K562 (cell line): Measurements from ENCODE around the gene SLC24A3. TPM values are rescaled to one million over a fixed set of nuclear protein-coding genes. Genes with fewer than 3 reads are reported as not detected.

Experiments
- ATAC-seq: fragments of 200-7000 bp; cut with Tn5 transposase; 3 replicates; pipeline ENCODE4 v1.9.1; 2020; ENCODE audit warnings: moderate library complexity
- BruUV-seq: library from RNA; stranded (reverse); fragments of 400-500 nt; replicated peaks from 2 replicates; lab custom pipeline; 2021; lab: Mats Ljungman, UMichigan
- CTCF ChIA-PET: fragments of 300-600 bp; formaldehyde crosslinking; extraction: SDS; loops from one replicate; lab custom pipeline; 2021; ENCODE audit warnings: low intra/inter-chr PET ratio; lab: Yijun Ruan, JAX
- POLR2A ChIA-PET: fragments of 300-600, 350-650 bp; sonication (Branson Sonifier 250); formaldehyde crosslinking; extraction: SDS; loops from one replicate; lab custom pipeline; 2021; ENCODE audit warnings: antibody characterized with exemption, inconsistent platforms; lab: Yijun Ruan, JAX
- DNase-seq, 4 experiments: peaks; one replicate each; pipeline versions ENCODE4 v3.0.0 to v3.0.0-alpha.2; 2011 to 2018; ENCODE audit warnings: low spot score in 3 of 4, mixed read lengths in 3 of 4; ENCODE audit errors: extremely low read depth in 1 of 4
- FAIRE-seq: peaks from 2 replicates; lab custom pipeline; 2011; peaks lifted over from hg19 to GRCh38; lab: Jason Lieb, UNC
- H2AFZ ChIP-seq: 2 replicates; pipeline ENCODE4 v1.6.0; 2011; ENCODE audit warnings: low read depth, low read length, control low read depth, inconsistent platforms
- H3K27ac ChIP-seq: fragments of 200-600 bp; 3 replicates; pipeline ENCODE4 v1.8.0; 2011; ENCODE audit warnings: low read depth, mild to moderate bottlenecking, control low read depth, inconsistent platforms, low read length, moderate library complexity, mixed read lengths; ENCODE audit errors: extremely low read depth
- H3K27me3 ChIP-seq, 2 experiments: fragments of 300-600 bp in 1 of 2; 2 replicates in 1 of 2; 3 replicates in 1 of 2; pipeline versions ENCODE4 v1.6.0 to v1.8.0; 2011; ENCODE audit warnings: inconsistent platforms in 2 of 2, low read length in 2 of 2, mild to moderate bottlenecking in 1 of 2, mixed read lengths in 1 of 2, moderate library complexity in 1 of 2; ENCODE audit not compliant: control insufficient read depth in 2 of 2, insufficient read depth in 2 of 2
- H3K36me3 ChIP-seq: fragments of 300-600 bp; 3 replicates; pipeline ENCODE4 v1.8.0; 2011; ENCODE audit warnings: mild to moderate bottlenecking, low read length, inconsistent platforms; ENCODE audit not compliant: control insufficient read depth, insufficient read depth
- H3K4me1 ChIP-seq, 2 experiments: fragments of 200-600 bp in 1 of 2; replicated peaks in 1 of 2; 2 replicates in 1 of 2; 3 replicates in 1 of 2; pipeline versions ENCODE4 v1.5.1 to v1.8.0; 2011; ENCODE audit warnings: inconsistent platforms in 2 of 2, low read length in 2 of 2, mild to moderate bottlenecking in 1 of 2, mixed read lengths in 1 of 2, moderate library complexity in 1 of 2; ENCODE audit not compliant: control insufficient read depth in 2 of 2, insufficient read depth in 2 of 2
- H3K4me2 ChIP-seq: 2 replicates; pipeline ENCODE4 v1.6.1; 2011; ENCODE audit warnings: low read length, control low read depth, inconsistent platforms, mixed read lengths; ENCODE audit not compliant: insufficient read depth
- H3K4me3 ChIP-seq: fragments of 200-600 bp; sonication (generic), shearing (Covaris generic); 2 replicates; pipeline ENCODE4 v1.5.1; 2016; ENCODE audit warnings: control low read depth, inconsistent platforms
- H3K79me2 ChIP-seq: fragments of 200-600 bp; 3 replicates; pipeline ENCODE4 v1.8.0; 2011; ENCODE audit warnings: low read length, inconsistent platforms; ENCODE audit not compliant: control insufficient read depth, insufficient read depth
- H3K9ac ChIP-seq, 2 experiments: 2 replicates each; pipeline versions ENCODE4 v1.6.0 to v1.6.1; 2011; ENCODE audit warnings: low read depth in 2 of 2, low read length in 2 of 2, control low read depth in 1 of 2, inconsistent platforms in 1 of 2, mild to moderate bottlenecking in 1 of 2, mixed read lengths in 1 of 2; ENCODE audit not compliant: insufficient read depth in 1 of 2
- H3K9me1 ChIP-seq: one replicate; pipeline ENCODE4 v1.6.0; 2011; ENCODE audit warnings: inconsistent platforms, mild to moderate bottlenecking, low read length, moderate library complexity; ENCODE audit not compliant: control insufficient read depth, insufficient read depth
- H3K9me3 ChIP-seq: replicated peaks from 2 replicates; pipeline ENCODE4 v1.5.1; 2011; ENCODE audit warnings: low read depth, low read length, inconsistent platforms; ENCODE audit not compliant: control insufficient read depth, insufficient read depth
- H4K20me1 ChIP-seq: replicated peaks from 2 replicates; pipeline ENCODE4 v1.6.1; 2011; ENCODE audit warnings: low read length, inconsistent platforms, mixed read lengths; ENCODE audit not compliant: control insufficient read depth, insufficient read depth
- CSDE1 ChIP-seq, 2 experiments: fragments of 450-650 bp; IDR thresholded peaks; 2 replicates each; pipeline ENCODE4 v1.6.1; 2016; ENCODE audit warnings: mild to moderate bottlenecking in 1 of 2
- DMBX1 ChIP-seq: fragments of 250-450 bp; sonication (Bioruptor Pico); IDR thresholded peaks from 2 replicates; pipeline ENCODE4 v1.8.0; 2022; ENCODE audit warnings: inconsistent platforms, mild to moderate bottlenecking, moderate library complexity, borderline replicate concordance
- FOXK2 ChIP-seq, 2 experiments: fragments of 450-650 bp; IDR thresholded peaks in 1 of 2; conservative IDR thresholded peaks in 1 of 2; 2 replicates each; pipeline ENCODE4 v1.6.1; 2016; ENCODE audit warnings: low read depth in 2 of 2, mild to moderate bottlenecking in 1 of 2
- KDM5B ChIP-seq: fragments of 200-600 bp; sonication (generic); IDR thresholded peaks from 2 replicates; pipeline ENCODE4 v1.6.1; 2012; ENCODE audit warnings: low read depth, mild to moderate bottlenecking, moderate library complexity, low read length, control low read depth, inconsistent platforms; ENCODE audit not compliant: insufficient replicate concordance
- MAFK ChIP-seq: IDR thresholded peaks from 2 replicates; pipeline ENCODE4 v1.6.1; 2011; ENCODE audit warnings: low read length, improper control_type of control experiment
- MLLT1 ChIP-seq, 2 experiments: fragments of 450-650 bp; IDR thresholded peaks; 2 replicates each; pipeline ENCODE4 v1.6.1; 2016
- PHF21A ChIP-seq: fragments of 450-650 bp; IDR thresholded peaks from 2 replicates; pipeline ENCODE4 v1.6.1; 2017; ENCODE audit warnings: low read depth, borderline replicate concordance
- POU5F1 ChIP-seq: fragments of 150-350 bp; IDR thresholded peaks from 2 replicates; pipeline ENCODE4 v1.6.1; 2014; ENCODE audit warnings: borderline replicate concordance, low read length, low read depth, mild to moderate bottlenecking; ENCODE audit not compliant: partially characterized antibody
- SMARCA4 ChIP-seq: fragments of 450-650 bp; IDR thresholded peaks from 2 replicates; pipeline ENCODE4 v1.6.1; 2016
- SMARCC2 ChIP-seq: fragments of 450-650 bp; IDR thresholded peaks from 2 replicates; pipeline ENCODE4 v1.6.1; 2017; ENCODE audit warnings: antibody characterized with exemption, moderate library complexity, mild to moderate bottlenecking, low read depth
- THRA ChIP-seq: fragments of 450-650 bp; IDR thresholded peaks from 2 replicates; pipeline ENCODE4 v1.6.1; 2017; ENCODE audit warnings: mild to moderate bottlenecking, moderate library complexity
- ZBTB8A ChIP-seq: fragments of 450-650 bp; IDR thresholded peaks from 2 replicates; pipeline ENCODE4 v1.6.1; 2018; ENCODE audit warnings: mild to moderate bottlenecking, moderate library complexity; ENCODE audit not compliant: partially characterized antibody
- ZFX ChIP-seq: sonication (generic); formaldehyde crosslinking; IDR thresholded peaks from 2 replicates; pipeline ENCODE4 v1.8.0; 2022; ENCODE audit warnings: mild to moderate bottlenecking, missing genetic modification reagents, moderate library complexity
- ZNF445 ChIP-seq: fragments of 250-450 bp; sonication (Bioruptor Pico); IDR thresholded peaks from 2 replicates; pipeline ENCODE4 v1.4.0; 2020; ENCODE audit warnings: low read depth, mild to moderate bottlenecking, moderate library complexity
- ZNF699 ChIP-seq: fragments of 250-450 bp; sonication (Bioruptor Pico); IDR thresholded peaks from 2 replicates; pipeline ENCODE4 v1.8.0; 2021; ENCODE audit warnings: mild to moderate bottlenecking, moderate library complexity; ENCODE audit not compliant: insufficient replicate concordance
- ZNF76 ChIP-seq: fragments of 250-450 bp; sonication (Bioruptor Pico); IDR thresholded peaks from 2 replicates; pipeline ENCODE4 v1.4.0; 2020; ENCODE audit warnings: mild to moderate bottlenecking, moderate library complexity, borderline replicate concordance
- WGBS: fragments of 100-300 bp; shearing (Covaris generic); methylation state at CpG from one replicate; pipeline ENCODE4 v1.1.6; 2016; ENCODE audit warnings: low coverage, mixed read lengths; ENCODE audit not compliant: insufficient coverage; ENCODE audit errors: missing lambda C conversion rate; 5-methylcytosine and 5-hydroxymethylcytosine counted together
- in situ Hi-C: fragments of 300-500 bp; cut with MboI; formaldehyde crosslinking; loops from 4 replicates; pipeline ENCODE4 v1.15.0; 2018; ENCODE audit warnings: inconsistent platforms, mixed read lengths
- intact Hi-C: fragments of 100-400 bp; cut with micrococcal nuclease; formaldehyde crosslinking; loops from 2 replicates; pipeline ENCODE4 v1.14.2; 2022
- polyA plus RNA-seq, 8 experiments: library from polyadenylated mRNA; depleted of rRNA in 4 of 8; stranded (reverse) in 5 of 8; unstranded in 3 of 8; fragments of >200 nt; fragmentation: Nextera tagmentation in 2 of 8; fragmentation: Illumina TruSeq in 1 of 8; extraction: Ambion mirVana in 2 of 8; extraction: Trizol in 1 of 8; gene quantifications; 2 replicates each; pipeline versions ENCODE4 v1.2.1 to v1.2.3, GENCODE V29; 2011 to 2014; ENCODE audit warnings: inconsistent platforms in 1 of 8, missing spikeins in 1 of 8
- total RNA-seq, 7 experiments: library from RNA; depleted of rRNA in 6 of 7; stranded (reverse); fragments of >200 nt in 6 of 7; fragmentation: Illumina TruSeq in 2 of 7; extraction: Trizol in 2 of 7; gene quantifications; 2 replicates each; pipeline versions ENCODE4 v1.2.1 to v1.2.3, GENCODE V29; 2011 to 2021; ENCODE audit warnings: low replicate concordance in 1 of 7
- TF ChIP-seq, protein P1 (sequence below): IDR thresholded peaks from 2 replicates; pipeline ENCODE4 v1.6.1; 2011; ENCODE audit warnings: borderline replicate concordance, low read depth, mild to moderate bottlenecking, moderate library complexity, low read length; ENCODE audit not compliant: insufficient read depth, poor library complexity, severe bottlenecking
- TF ChIP-seq, protein P2 (sequence below): sonication (generic); formaldehyde crosslinking; IDR thresholded peaks from 2 replicates; pipeline ENCODE4 v1.8.0; 2022; ENCODE audit warnings: mild to moderate bottlenecking, low read depth, missing genetic modification reagents

Gene SLC24A3
- total and polyA plus RNA-seq, 9 of the 15 experiments (the other 6 are each of a cell fraction or from before 2014, with no cell fraction given) = not detected

DNA sequence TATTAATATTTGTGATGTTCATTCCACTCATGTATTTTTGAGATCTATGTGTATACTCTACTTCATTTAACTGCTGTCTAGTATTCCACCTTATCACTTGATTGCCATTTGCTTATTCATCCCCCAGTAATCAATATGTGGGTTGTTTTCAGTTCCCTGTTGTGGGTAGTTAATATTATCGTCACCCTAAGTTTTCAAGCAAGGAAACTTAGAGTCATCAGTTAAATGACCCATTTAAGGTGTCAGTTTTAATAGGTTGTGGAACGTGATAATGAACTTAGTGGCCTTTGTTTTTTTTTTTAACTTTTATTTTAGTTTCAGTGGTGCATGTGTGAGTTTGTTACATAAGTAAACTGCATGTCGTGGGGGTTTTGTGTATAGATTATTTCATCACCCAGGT is 90.3 kb downstream of the SLC24A3 start:
- H3K9me3 ChIP-seq = no peaks in the 10 kb centered on the region
- FAIRE-seq = no peak
- H3K4me2 ChIP-seq = no peak overlapping the region
- CTCF ChIA-PET = no interaction called here
- 0% methylated on average over 3 of the region's 3 CpGs for WGBS
- H2AFZ ChIP-seq = no peak overlapping the region
- intact Hi-C loops = no loop called here
- no peak overlapping the region for H3K9ac ChIP-seq
- no peaks in the 10 kb centered on the region for H4K20me1 ChIP-seq
- no peak overlapping the region for H3K4me3 ChIP-seq
- H3K36me3 ChIP-seq = no peaks in the 10 kb centered on the region
- DNase-seq = no peak
- BruUV-seq = no TSS peak
- H3K27ac ChIP-seq = no peak overlapping the region
- no peaks in the 10 kb centered on the region for H3K27me3 ChIP-seq
- POLR2A ChIA-PET = no interaction called here
- in situ Hi-C loops = no loop called here
- H3K4me1 ChIP-seq = no peaks in the 10 kb centered on the region
- ATAC-seq = no peak
- no peaks in the 10 kb centered on the region for H3K79me2 ChIP-seq
- H3K9me1 ChIP-seq = no peaks in the 10 kb centered on the region
- TF ChIP-seq, protein P1, sequence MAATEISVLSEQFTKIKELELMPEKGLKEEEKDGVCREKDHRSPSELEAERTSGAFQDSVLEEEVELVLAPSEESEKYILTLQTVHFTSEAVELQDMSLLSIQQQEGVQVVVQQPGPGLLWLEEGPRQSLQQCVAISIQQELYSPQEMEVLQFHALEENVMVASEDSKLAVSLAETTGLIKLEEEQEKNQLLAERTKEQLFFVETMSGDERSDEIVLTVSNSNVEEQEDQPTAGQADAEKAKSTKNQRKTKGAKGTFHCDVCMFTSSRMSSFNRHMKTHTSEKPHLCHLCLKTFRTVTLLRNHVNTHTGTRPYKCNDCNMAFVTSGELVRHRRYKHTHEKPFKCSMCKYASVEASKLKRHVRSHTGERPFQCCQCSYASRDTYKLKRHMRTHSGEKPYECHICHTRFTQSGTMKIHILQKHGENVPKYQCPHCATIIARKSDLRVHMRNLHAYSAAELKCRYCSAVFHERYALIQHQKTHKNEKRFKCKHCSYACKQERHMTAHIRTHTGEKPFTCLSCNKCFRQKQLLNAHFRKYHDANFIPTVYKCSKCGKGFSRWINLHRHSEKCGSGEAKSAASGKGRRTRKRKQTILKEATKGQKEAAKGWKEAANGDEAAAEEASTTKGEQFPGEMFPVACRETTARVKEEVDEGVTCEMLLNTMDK = no peak
- TF ChIP-seq SMARCA4 (no peak), ZFX (CRISPR knock-in tag) (no peak), KDM5B (no peak), MAFK (no peak), POU5F1 (no peak), THRA (no peak), CSDE1 (IDR thresholded peaks at IDR 0.05) (no peak), DMBX1 (CRISPR knock-in tag) (no peak), SMARCC2 (no peak), ZBTB8A (no peak), PHF21A (no peak), MLLT1 (IDR thresholded peaks at IDR 0.05) (no peak), ZNF699 (CRISPR knock-in tag) (no peak), FOXK2 (conservative IDR thresholded peaks at IDR 0.05 in 1 of 2, IDR thresholded peaks at IDR 0.05 in 1 of 2; ENCODE audit: low read depth in 2 of 2) (no peak), ZNF445 (CRISPR knock-in tag) (no peak), ZNF76 (no peak)
- TF ChIP-seq, protein P2, sequence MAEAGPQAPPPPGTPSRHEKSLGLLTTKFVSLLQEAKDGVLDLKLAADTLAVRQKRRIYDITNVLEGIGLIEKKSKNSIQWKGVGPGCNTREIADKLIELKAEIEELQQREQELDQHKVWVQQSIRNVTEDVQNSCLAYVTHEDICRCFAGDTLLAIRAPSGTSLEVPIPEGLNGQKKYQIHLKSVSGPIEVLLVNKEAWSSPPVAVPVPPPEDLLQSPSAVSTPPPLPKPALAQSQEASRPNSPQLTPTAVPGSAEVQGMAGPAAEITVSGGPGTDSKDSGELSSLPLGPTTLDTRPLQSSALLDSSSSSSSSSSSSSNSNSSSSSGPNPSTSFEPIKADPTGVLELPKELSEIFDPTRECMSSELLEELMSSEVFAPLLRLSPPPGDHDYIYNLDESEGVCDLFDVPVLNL = no peak
